ENCODE measurements around the gene BCL11B.

BCL11B gene

GRCh38 chr14:99224116-99224910 lies 47.7 kb downstream of the BCL11B start:
- no peak for DNase-seq (ENCODE audit: low read depth)

- no peak for DNase-seq (ENCODE audit: low read depth)
Observed at GRCh38 chr14:99221445-99221844, 50.6 kb downstream of the BCL11B start.

GRCh38 chr14:99217066-99217955 lies 54.7 kb downstream of the BCL11B start:
- DNase-seq (ENCODE audit: low read depth), result no peak

GRCh38 chr14:99216191-99216590 lies 55.8 kb downstream of the BCL11B start:
- DNase-seq (ENCODE audit: low read depth), result no peak

- no peak for DNase-seq (ENCODE audit: low read depth)
Observed at GRCh38 chr14:99215277-99215676, 56.7 kb downstream of the BCL11B start.

- no peak for DNase-seq (ENCODE audit: low read depth)
Observed at GRCh38 chr14:99214701-99215100, 57.3 kb downstream of the BCL11B start.

- DNase-seq (ENCODE audit: low read depth), result no peak
Observed at GRCh38 chr14:99213527-99213971, 58.4 kb downstream of the BCL11B start.

- no peak for DNase-seq (ENCODE audit: low read depth)
Observed at GRCh38 chr14:99213101-99213500, 58.9 kb downstream of the BCL11B start.

- no peak for DNase-seq (ENCODE audit: low read depth)
Observed at GRCh38 chr14:99212646-99213045, 59.4 kb downstream of the BCL11B start.

GRCh38 chr14:99212199-99212598 lies 59.8 kb downstream of the BCL11B start:
- no peak for DNase-seq (ENCODE audit: low read depth)

- DNase-seq (ENCODE audit: low read depth), result no peak
Observed at GRCh38 chr14:99211410-99211809, 60.6 kb downstream of the BCL11B start.

- DNase-seq (ENCODE audit: low read depth), result no peak
Observed at GRCh38 chr14:99210333-99210732, 61.7 kb downstream of the BCL11B start.

- no peak for DNase-seq (ENCODE audit: low read depth)
Observed at GRCh38 chr14:99209409-99209808, 62.6 kb downstream of the BCL11B start.

- DNase-seq (ENCODE audit: low read depth), result no peak
Observed at GRCh38 chr14:99208318-99208717, 63.7 kb downstream of the BCL11B start.

- DNase-seq (ENCODE audit: low read depth), result no peak
Observed at GRCh38 chr14:99207456-99207855, 64.5 kb downstream of the BCL11B start.

- no peak for DNase-seq (ENCODE audit: low read depth)
Observed at GRCh38 chr14:99206090-99206489, 65.9 kb downstream of the BCL11B start.

GRCh38 chr14:99205086-99205688 lies 66.8 kb downstream of the BCL11B start:
- DNase-seq (ENCODE audit: low read depth), result no peak

GRCh38 chr14:99203801-99204200 lies 68.2 kb downstream of the BCL11B start:
- no peak for DNase-seq (ENCODE audit: low read depth)

- no peak for DNase-seq (ENCODE audit: low read depth)
Observed at GRCh38 chr14:99203080-99203479, 68.9 kb downstream of the BCL11B start.

- no peak for DNase-seq (ENCODE audit: low read depth)
Observed at GRCh38 chr14:99202516-99202915, 69.5 kb downstream of the BCL11B start.

- DNase-seq (ENCODE audit: low read depth), result no peak
Observed at GRCh38 chr14:99201351-99202073, 70.5 kb downstream of the BCL11B start.

GRCh38 chr14:99200654-99201005 lies 71.4 kb downstream of the BCL11B start:
- DNase-seq (ENCODE audit: low read depth), result no peak

Measured in activated T-helper 1 cell treated with Interleukin-2 at 50 U/mL for 16 hours (primary cell).